ENCODE data around the gene LARGE2. TPM values are rescaled to one million over a fixed set of nuclear protein-coding genes. Genes with fewer than 3 reads are reported as not detected.

The LARGE2 gene
- total RNA-seq, 1 experiment from 2014 or later, result 67.6 TPM

- DNase-seq (ENCODE audit: low read depth, low spot score), result no peak
- RAD21 ChIA-PET (ENCODE audit: low non-redundant PET in 1 of 2, low total read pairs in 2 of 2, uncharacterized antibody in 2 of 2, unreplicated experiment in 2 of 2), result interaction anchor here in 1 of 2 experiments (0.6 kb wide), 1 partner anchor 10 kb away, joined by 5 read pairs; the partner anchor contains the start of gene PEX16
- TF ChIP-seq CEBPB (IDR thresholded peaks at IDR 0.05; ENCODE audit: low read depth) (no peak), POLR2AphosphoS5 (IDR thresholded peaks at IDR 0.05; ENCODE audit: low read depth, low read length) (0 out of 2 replicates have a peak, but pooled peaks have one; percentile 22)
- Histone ChIP-seq H3K27me3 (ENCODE audit: insufficient read depth, low read length) (no peaks in the 10 kb centered on the region), H3K79me2 (ENCODE audit: insufficient read depth, low read length) (no peaks in the 10 kb centered on the region), H2AFZ (ENCODE audit: low read depth, low read length, poor library complexity, severe bottlenecking) (no peak within 1 kb of the TSS), H3K27ac (ENCODE audit: low read depth, low read length) (no peak within 1 kb of the TSS), H3K9ac (ENCODE audit: low read length) (no peak within 1 kb of the TSS), H3K4me2 (ENCODE audit: low read length) (no peak within 1 kb of the TSS), H4K20me1 (ENCODE audit: insufficient read depth) (no peaks in the 10 kb centered on the region), H3K9me3 (ENCODE audit: control insufficient read depth in 1 of 2, insufficient read depth in 1 of 2, low read depth in 1 of 2, low read length in 2 of 2) (no peaks in the 10 kb centered on the region), H3K4me3 (replicated peaks in 1 of 2; ENCODE audit: low read depth in 1 of 2, low read length in 2 of 2) (no peak within 1 kb of the TSS), H3K36me3 (ENCODE audit: control insufficient read depth in 1 of 2, insufficient read depth in 2 of 2, low read length in 2 of 2) (no peaks in the 10 kb centered on the region; a peak in 1 of 4 replicates), H3K9me2 (ENCODE audit: insufficient read depth) (no peaks in the 10 kb centered on the region), H3K4me1 (ENCODE audit: control insufficient read depth in 1 of 2, insufficient read depth in 2 of 2, low read length in 2 of 2) (no peaks in the 10 kb centered on the region)
- POLR2A ChIA-PET, result no interaction called here
- intact Hi-C loops (cut with micrococcal nuclease), result no loop called here
- no TSS peak for BruUV-seq (replicated peaks)
- ATAC-seq, result 0 out of 2 replicates have a peak, but pooled peaks have one; percentile 16
- CTCF ChIA-PET, result no interaction called here
Observed at GRCh38 chr11:45906965-45907611, 15.4 kb upstream of the LARGE2 start, which contains the start of gene FREY1. Gene FREY1, minus strand, starts transcription at chr11:45907271. Its CDS starts 26 bp downstream, at chr11:45907245.

GRCh38 chr11:45907911-45908370, 14.5 kb upstream of the LARGE2 start:
- Histone ChIP-seq H4K20me1 (ENCODE audit: insufficient read depth) (no peaks in the 10 kb centered on the region), H3K27ac (ENCODE audit: low read depth, low read length) (no peak overlapping the region), H3K4me2 (ENCODE audit: low read length) (no peak overlapping the region), H3K4me3 (replicated peaks in 1 of 2; ENCODE audit: low read depth in 1 of 2, low read length in 2 of 2) (no peak overlapping the region), H3K27me3 (ENCODE audit: insufficient read depth, low read length) (no peaks in the 10 kb centered on the region), H3K9me2 (ENCODE audit: insufficient read depth) (no peaks in the 10 kb centered on the region), H2AFZ (ENCODE audit: low read depth, low read length, poor library complexity, severe bottlenecking) (no peak overlapping the region), H3K36me3 (ENCODE audit: control insufficient read depth in 1 of 2, insufficient read depth in 2 of 2, low read length in 2 of 2) (no peaks in the 10 kb centered on the region; a peak in 1 of 4 replicates), H3K9ac (ENCODE audit: low read length) (no peak overlapping the region), H3K9me3 (ENCODE audit: control insufficient read depth in 1 of 2, insufficient read depth in 1 of 2, low read depth in 1 of 2, low read length in 2 of 2) (no peaks in the 10 kb centered on the region), H3K4me1 (ENCODE audit: control insufficient read depth in 1 of 2, insufficient read depth in 2 of 2, low read length in 2 of 2) (no peaks in the 10 kb centered on the region), H3K79me2 (ENCODE audit: insufficient read depth, low read length) (no peaks in the 10 kb centered on the region)
- BruUV-seq (replicated peaks), result no TSS peak
- TF ChIP-seq CTCF (IDR thresholded peaks at IDR 0.05 in 2 of 3, conservative IDR thresholded peaks at IDR 0.05 in 1 of 3; ENCODE audit: borderline replicate concordance in 1 of 3, insufficient read depth in 1 of 3, low read depth in 2 of 3, low read length in 2 of 3) (no peak), JUND (IDR thresholded peaks at IDR 0.05) (no peak), RAD21 (IDR thresholded peaks at IDR 0.05; ENCODE audit: low read depth) (no peak)
- ChIA-PET CTCF (no interaction called here), RAD21 (ENCODE audit: low non-redundant PET in 1 of 2, low total read pairs in 2 of 2, uncharacterized antibody in 2 of 2, unreplicated experiment in 2 of 2) (interaction anchor here in 1 of 2 experiments (0.6 kb wide), 1 partner anchor 9 kb away, joined by 5 read pairs; the partner anchor contains the start of gene PEX16), POLR2A (no interaction called here)
- ATAC-seq (peak; percentile 18; the same call in 1 of the 2 replicates), DNase-seq (ENCODE audit: low read depth, low spot score) (no peak)
- intact Hi-C loops (cut with micrococcal nuclease), result no loop called here

Measured in HCT116 (cell line).